Measurements from ENCODE around the gene GSTM2. TPM values are rescaled to one million over a fixed set of nuclear protein-coding genes. Genes with fewer than 3 reads are reported as not detected.

GSTM2 gene
- total RNA-seq, 1 donor from 2014 or later: 76.9 TPM

- H3K9me3 Mint-ChIP-seq (ENCODE audit: low read depth): no peaks in the 10 kb centered on the region
- TF ChIP-seq CTCF (IDR thresholded peaks at IDR 0.05; ENCODE audit: unreplicated experiment): no peak
- H3K4me1 Mint-ChIP-seq (ENCODE audit: low read depth): peaks cover 10% of the 10 kb centered on the region
- no peak overlapping the region for H3K27ac Mint-ChIP-seq
- no peak for DNase-seq (ENCODE audit: low spot score, unreplicated experiment)
- peaks cover 4% of the 10 kb centered on the region for H3K36me3 Mint-ChIP-seq (ENCODE audit: insufficient read depth)
- H3K27me3 Mint-ChIP-seq: no peaks in the 10 kb centered on the region
- H3K4me3 Mint-ChIP-seq (ENCODE audit: low read depth): no peak overlapping the region
Observed at GRCh38 chr1:109634771-109635750, 32.8 kb upstream of the GSTM2 start.

GRCh38 chr1:109635862-109636200 lies 32.0 kb upstream of the GSTM2 start:
- no peak for DNase-seq (ENCODE audit: low spot score, unreplicated experiment)
- Mint-ChIP-seq H3K4me1 (ENCODE audit: low read depth) (peaks cover 11% of the 10 kb centered on the region), H3K4me3 (ENCODE audit: low read depth) (no peak overlapping the region), H3K27me3 (no peaks in the 10 kb centered on the region), H3K36me3 (ENCODE audit: insufficient read depth) (peaks cover 4% of the 10 kb centered on the region), H3K9me3 (ENCODE audit: low read depth) (no peaks in the 10 kb centered on the region), H3K27ac (peak overlapping the region; percentile 0)
- no peak for TF ChIP-seq CTCF (IDR thresholded peaks at IDR 0.05; ENCODE audit: unreplicated experiment)

- no peaks in the 10 kb centered on the region for H3K9me3 Mint-ChIP-seq (ENCODE audit: low read depth)
- TF ChIP-seq CTCF (IDR thresholded peaks at IDR 0.05; ENCODE audit: unreplicated experiment): no peak
- no peak for DNase-seq (ENCODE audit: low spot score, unreplicated experiment)
- no peak overlapping the region for H3K4me3 Mint-ChIP-seq (ENCODE audit: low read depth)
- peaks cover 4% of the 10 kb centered on the region for H3K27me3 Mint-ChIP-seq
- H3K36me3 Mint-ChIP-seq (ENCODE audit: insufficient read depth): peaks cover 1% of the 10 kb centered on the region
- peaks cover 11% of the 10 kb centered on the region for H3K4me1 Mint-ChIP-seq (ENCODE audit: low read depth)
- H3K27ac Mint-ChIP-seq: peak overlapping the region; percentile 0
Observed at GRCh38 chr1:109636201-109636952, 31.5 kb upstream of the GSTM2 start.

- no peak overlapping the region for H3K27ac Mint-ChIP-seq
- peaks cover 11% of the 10 kb centered on the region for H3K4me1 Mint-ChIP-seq (ENCODE audit: low read depth)
- H3K4me3 Mint-ChIP-seq (ENCODE audit: low read depth): no peak overlapping the region
- no peak for TF ChIP-seq CTCF (IDR thresholded peaks at IDR 0.05; ENCODE audit: unreplicated experiment)
- peaks cover 9% of the 10 kb centered on the region for H3K27me3 Mint-ChIP-seq
- H3K9me3 Mint-ChIP-seq (ENCODE audit: low read depth): no peaks in the 10 kb centered on the region
- no peaks in the 10 kb centered on the region for H3K36me3 Mint-ChIP-seq (ENCODE audit: insufficient read depth)
- no peak for DNase-seq (ENCODE audit: low spot score, unreplicated experiment)
Observed at GRCh38 chr1:109637446-109637845, 30.4 kb upstream of the GSTM2 start.

GRCh38 chr1:109639063-109639840 lies 28.6 kb upstream of the GSTM2 start:
- H3K4me1 Mint-ChIP-seq (ENCODE audit: low read depth): peaks cover 13% of the 10 kb centered on the region
- peaks cover 17% of the 10 kb centered on the region for H3K27me3 Mint-ChIP-seq
- H3K4me3 Mint-ChIP-seq (ENCODE audit: low read depth): no peak overlapping the region
- H3K9me3 Mint-ChIP-seq (ENCODE audit: low read depth): no peaks in the 10 kb centered on the region
- TF ChIP-seq CTCF (IDR thresholded peaks at IDR 0.05; ENCODE audit: unreplicated experiment): no peak
- no peak for DNase-seq (ENCODE audit: low spot score, unreplicated experiment)
- no peaks in the 10 kb centered on the region for H3K36me3 Mint-ChIP-seq (ENCODE audit: insufficient read depth)
- no peak overlapping the region for H3K27ac Mint-ChIP-seq
